Measurements from ENCODE around the gene HRAS. TPM values are rescaled to one million over a fixed set of nuclear protein-coding genes. Genes with fewer than 3 reads are reported as not detected.

Gene HRAS
- total and polyA plus RNA-seq, 2 donors (not counting 1 experiment from before 2014, with no cell fraction given), result 63.5 to 86.0 TPM

- ATAC-seq (ENCODE audit: low read depth) (no peak), DNase-seq (no peak)
- Histone ChIP-seq H3K4me1 (ENCODE audit: control insufficient read depth in 2 of 2, insufficient read depth in 2 of 2, low read length in 2 of 2) (peaks cover 17 to 35% of the 10 kb centered on the region in 2 donors), H3K4me3 (ENCODE audit: control extremely low read depth in 1 of 5, extremely low read depth in 1 of 5, insufficient read depth in 1 of 5, low read depth in 2 of 5, low read length in 4 of 5) (peak overlapping the region in 2 of 5 experiments; percentile 67 to 72), H2AFZ (ENCODE audit: insufficient read depth, low read depth, low read length, poor library complexity, severe bottlenecking) (no peak overlapping the region), H3K4me2 (replicated peaks; ENCODE audit: low read depth, low read length, poor library complexity, severe bottlenecking) (peak overlapping the region; percentile 99), H3K9me3 (ENCODE audit: control extremely low read depth in 1 of 3, control insufficient read depth in 2 of 3, insufficient read depth in 1 of 3, low read length in 2 of 3) (no peaks in the 10 kb centered on the region), H3K9ac (ENCODE audit: low read length) (no peak overlapping the region), H4K20me1 (ENCODE audit: control insufficient read depth, insufficient read depth, low read length, poor library complexity, severe bottlenecking) (peaks cover 36% of the 10 kb centered on the region), H3K79me2 (ENCODE audit: control insufficient read depth, insufficient read depth, low read length) (peaks cover 27% of the 10 kb centered on the region), H3K27me3 (replicated peaks in 1 of 4; ENCODE audit: control extremely low read depth in 1 of 4, control insufficient read depth in 3 of 4, insufficient read depth in 4 of 4, low read length in 3 of 4) (no peaks in the 10 kb centered on the region), H3K27ac (ENCODE audit: low read length in 2 of 2) (no peak overlapping the region), H3K36me3 (replicated peaks in 1 of 2; ENCODE audit: control extremely low read depth in 1 of 2, control insufficient read depth in 1 of 2, extremely low read depth in 1 of 2, insufficient read depth in 2 of 2, low read length in 1 of 2) (peaks cover 0 to 25% of the 10 kb centered on the region in 2 experiments)
- TF ChIP-seq CTCF (IDR thresholded peaks at IDR 0.05) (no peak), EZH2 (IDR thresholded peaks at IDR 0.05; ENCODE audit: borderline replicate concordance, insufficient read depth, low read depth, low read length, poor library complexity, severe bottlenecking) (no peak)
- peaks cover 20% of the 10 kb centered on the region for H3K4me1 Mint-ChIP-seq
- 96% methylated on average over 36 of the region's 37 CpGs for WGBS (ENCODE audit: insufficient coverage)
- ChIA-PET CTCF (interaction anchor here (0.7 to 2.2 kb wide), 2 partner anchors 11 to 15 kb away, joined by 3 to 6 read pairs; no protein-coding TSS in a partner anchor), POLR2A (interaction anchor here (0.6 kb wide), 1 partner anchor 241 kb away, joined by 3 read pairs; no protein-coding TSS in a partner anchor)
- no peaks in the 10 kb centered on the region for H3K9me3 Mint-ChIP-seq (ENCODE audit: insufficient read depth)
- no peak overlapping the region for H3K27ac Mint-ChIP-seq
- no peaks in the 10 kb centered on the region for H3K27me3 Mint-ChIP-seq
- intact Hi-C loops (cut with micrococcal nuclease), result no loop called here
- H3K4me3 Mint-ChIP-seq, result peak overlapping the region; percentile 74
Observed at GRCh38 chr11:533586-534395, 1.6 kb downstream of the HRAS start.

Measured in B cell (primary cell).